Gastroesophageal sphincter (tissue), 3 donors: ENCODE results near the gene RFTN1.

Experiments
- CTCF ChIP-seq, 4 experiments: fragments of 200-600 bp in 2 of 4; fragments of 450-650 bp in 2 of 4; sonication (generic) in 1 of 4; IDR thresholded peaks; one replicate each; pipeline ENCODE4 v1.5.1; 2017 to 2019; ENCODE audit warnings: antibody characterized with exemption in 4 of 4, mild to moderate bottlenecking in 2 of 4, moderate library complexity in 2 of 4
- EP300 ChIP-seq: sonication (generic); formaldehyde crosslinking; IDR thresholded peaks from one replicate; pipeline ENCODE4 v1.6.1; 2017; ENCODE audit warnings: antibody characterized with exemption, mild to moderate bottlenecking
- POLR2A ChIP-seq, 2 donors: fragments of 450-650 bp; IDR thresholded peaks; one replicate each; pipeline ENCODE4 v1.6.1; 2017; ENCODE audit warnings: antibody characterized with exemption in 2 of 2, mild to moderate bottlenecking in 2 of 2, moderate library complexity in 1 of 2
- POLR2AphosphoS5 ChIP-seq: sonication (generic); formaldehyde crosslinking; IDR thresholded peaks from one replicate; pipeline ENCODE4 v1.6.1; 2017; ENCODE audit warnings: antibody characterized with exemption

GRCh38 chr3:16462679-16463078, 50.8 kb downstream of the RFTN1 start:
- TF ChIP-seq POLR2AphosphoS5 (no peak), CTCF (IDR thresholded peaks at IDR 0.05) (no peak), POLR2A (IDR thresholded peaks at IDR 0.05) (no peak), EP300 (no peak)
